ENCODE results near the gene HCRTR1. TPM values are rescaled to one million over a fixed set of nuclear protein-coding genes. Genes with fewer than 3 reads are reported as not detected.
A peak's percentile ranks its signal among the peaks of the same experiment; 100 is the strongest.

Gene HCRTR1
- total RNA-seq, 2 donors from 2014 or later = not detected

- Mint-ChIP-seq H3K36me3 (no peaks in the 10 kb centered on the region), H3K9me3 (no peaks in the 10 kb centered on the region), H3K27ac (no peak overlapping the region)
- DNase-seq (ENCODE audit: low spot score in 2 of 2) = no peak
- ATAC-seq = no peak
These were observed 28.6 kb upstream of the HCRTR1 start for GRCh38 chr1:31588751-31589515.

- no peak for ATAC-seq
- Mint-ChIP-seq H3K9me3 (no peaks in the 10 kb centered on the region), H3K27ac (no peak overlapping the region), H3K36me3 (no peaks in the 10 kb centered on the region)
- DNase-seq (ENCODE audit: low spot score in 2 of 2) = peak in 1 of 2 donors; percentile 39
These were observed 25.9 kb upstream of the HCRTR1 start for GRCh38 chr1:31591425-31592093.

GRCh38 chr1:31592132-31592531 is 25.4 kb upstream of the HCRTR1 start:
- ATAC-seq (no peak), DNase-seq (ENCODE audit: low spot score in 2 of 2) (no peak)
- H3K36me3 Mint-ChIP-seq = no peaks in the 10 kb centered on the region
- no peaks in the 10 kb centered on the region for H3K9me3 Mint-ChIP-seq
- no peak overlapping the region for H3K27ac Mint-ChIP-seq

GRCh38 chr1:31593136-31593665 is 24.3 kb upstream of the HCRTR1 start:
- H3K27ac Mint-ChIP-seq = no peak overlapping the region
- no peak for DNase-seq (ENCODE audit: low spot score in 2 of 2)
- no peaks in the 10 kb centered on the region for H3K9me3 Mint-ChIP-seq
- no peak for ATAC-seq
- no peaks in the 10 kb centered on the region for H3K36me3 Mint-ChIP-seq

GRCh38 chr1:31593770-31594632 is 23.5 kb upstream of the HCRTR1 start:
- H3K9me3 Mint-ChIP-seq = no peaks in the 10 kb centered on the region

GRCh38 chr1:31595836-31596736 is 21.4 kb upstream of the HCRTR1 start:
- DNase-seq (ENCODE audit: low spot score in 2 of 2) (no peak), ATAC-seq (no peak)
- Mint-ChIP-seq H3K36me3 (no peaks in the 10 kb centered on the region), H3K27ac (no peak overlapping the region), H3K9me3 (no peaks in the 10 kb centered on the region)

More at GRCh38 chr1:31593770-31594632, 23.5 kb upstream of the HCRTR1 start:
- DNase-seq (ENCODE audit: low spot score in 2 of 2) = peak; percentile 55 to 65
- H3K27ac Mint-ChIP-seq = no peak overlapping the region
- peak; percentile 81 to 94 for ATAC-seq
- no peaks in the 10 kb centered on the region for H3K36me3 Mint-ChIP-seq

GRCh38 chr1:31596737-31597097 is 20.8 kb upstream of the HCRTR1 start:
- no peaks in the 10 kb centered on the region for H3K9me3 Mint-ChIP-seq
- no peak for DNase-seq (ENCODE audit: low spot score in 2 of 2)
- H3K27ac Mint-ChIP-seq = no peak overlapping the region
- H3K36me3 Mint-ChIP-seq = no peaks in the 10 kb centered on the region
- ATAC-seq = no peak

- no peak for ATAC-seq
- H3K36me3 Mint-ChIP-seq = no peaks in the 10 kb centered on the region
- DNase-seq (ENCODE audit: low spot score in 2 of 2) = no peak
- H3K27ac Mint-ChIP-seq = no peak overlapping the region
- no peaks in the 10 kb centered on the region for H3K9me3 Mint-ChIP-seq
These were observed 18.5 kb upstream of the HCRTR1 start for GRCh38 chr1:31598980-31599379.

- ATAC-seq = no peak
- Mint-ChIP-seq H3K9me3 (no peaks in the 10 kb centered on the region), H3K27ac (no peak overlapping the region)
These were observed 16.8 kb upstream of the HCRTR1 start for GRCh38 chr1:31600641-31601040.

GRCh38 chr1:31602081-31602480 is 15.4 kb upstream of the HCRTR1 start:
- no peaks in the 10 kb centered on the region for H3K36me3 Mint-ChIP-seq
- DNase-seq (ENCODE audit: low spot score in 2 of 2) = no peak
- ATAC-seq = no peak
- no peaks in the 10 kb centered on the region for H3K9me3 Mint-ChIP-seq
- no peak overlapping the region for H3K27ac Mint-ChIP-seq

More at GRCh38 chr1:31600641-31601040, 16.8 kb upstream of the HCRTR1 start:
- no peaks in the 10 kb centered on the region for H3K36me3 Mint-ChIP-seq
- no peak for DNase-seq (ENCODE audit: low spot score in 2 of 2)

GRCh38 chr1:31605908-31606427 is 11.5 kb upstream of the HCRTR1 start:
- Mint-ChIP-seq H3K27ac (peak overlapping the region in 1 of 2 donors; percentile 30), H3K36me3 (no peaks in the 10 kb centered on the region), H3K9me3 (no peaks in the 10 kb centered on the region)
- DNase-seq (ENCODE audit: low spot score in 2 of 2) (peak; percentile 21 to 52), ATAC-seq (peak; percentile 99)

- DNase-seq (ENCODE audit: low spot score in 2 of 2) = no peak
- Mint-ChIP-seq H3K9me3 (no peaks in the 10 kb centered on the region), H3K36me3 (no peaks in the 10 kb centered on the region), H3K27ac (no peak overlapping the region)
- no peak for ATAC-seq
These were observed 10.1 kb upstream of the HCRTR1 start for GRCh38 chr1:31607360-31607759.

GRCh38 chr1:31609514-31610118 is 7.9 kb upstream of the HCRTR1 start:
- Mint-ChIP-seq H3K27ac (no peak overlapping the region), H3K36me3 (no peaks in the 10 kb centered on the region), H3K9me3 (no peaks in the 10 kb centered on the region)
- no peak for DNase-seq (ENCODE audit: low spot score in 2 of 2)
- no peak for ATAC-seq

GRCh38 chr1:31614414-31615005 is 3.0 kb upstream of the HCRTR1 start:
- Mint-ChIP-seq H3K9me3 (no peaks in the 10 kb centered on the region), H3K36me3 (no peaks in the 10 kb centered on the region), H3K27ac (peak overlapping the region in 1 of 2 donors; percentile 51)
- no peak for ATAC-seq
- no peak for DNase-seq (ENCODE audit: low spot score in 2 of 2)

- Mint-ChIP-seq H3K36me3 (no peaks in the 10 kb centered on the region), H3K27ac (no peak overlapping the region), H3K9me3 (no peaks in the 10 kb centered on the region)
- ATAC-seq (no peak), DNase-seq (ENCODE audit: low spot score in 2 of 2) (no peak)
These were observed 2.1 kb upstream of the HCRTR1 start for GRCh38 chr1:31615414-31615813.
